ENCODE results near the gene DMP1.

DNA sequence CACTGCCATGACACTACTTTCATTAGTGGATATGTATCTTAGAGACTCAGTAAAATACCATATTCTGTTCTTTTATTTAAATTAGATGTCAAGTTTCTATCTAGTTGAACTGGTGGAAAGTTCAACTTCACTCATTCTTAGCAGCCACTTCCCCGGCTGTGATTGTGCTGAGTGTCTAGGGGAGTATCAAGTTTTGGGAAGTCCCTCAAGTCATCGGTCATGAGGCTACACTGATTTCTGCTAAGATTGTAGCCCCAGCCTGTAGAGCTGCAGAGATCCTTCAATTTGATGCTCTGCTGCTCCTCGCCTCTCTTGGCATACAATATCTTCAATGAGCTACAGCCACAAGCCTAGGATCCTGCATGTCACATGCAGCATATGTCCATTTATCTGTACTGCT lies 53.9 kb downstream of the DMP1 start:
- TF ChIP-seq, protein P1, sequence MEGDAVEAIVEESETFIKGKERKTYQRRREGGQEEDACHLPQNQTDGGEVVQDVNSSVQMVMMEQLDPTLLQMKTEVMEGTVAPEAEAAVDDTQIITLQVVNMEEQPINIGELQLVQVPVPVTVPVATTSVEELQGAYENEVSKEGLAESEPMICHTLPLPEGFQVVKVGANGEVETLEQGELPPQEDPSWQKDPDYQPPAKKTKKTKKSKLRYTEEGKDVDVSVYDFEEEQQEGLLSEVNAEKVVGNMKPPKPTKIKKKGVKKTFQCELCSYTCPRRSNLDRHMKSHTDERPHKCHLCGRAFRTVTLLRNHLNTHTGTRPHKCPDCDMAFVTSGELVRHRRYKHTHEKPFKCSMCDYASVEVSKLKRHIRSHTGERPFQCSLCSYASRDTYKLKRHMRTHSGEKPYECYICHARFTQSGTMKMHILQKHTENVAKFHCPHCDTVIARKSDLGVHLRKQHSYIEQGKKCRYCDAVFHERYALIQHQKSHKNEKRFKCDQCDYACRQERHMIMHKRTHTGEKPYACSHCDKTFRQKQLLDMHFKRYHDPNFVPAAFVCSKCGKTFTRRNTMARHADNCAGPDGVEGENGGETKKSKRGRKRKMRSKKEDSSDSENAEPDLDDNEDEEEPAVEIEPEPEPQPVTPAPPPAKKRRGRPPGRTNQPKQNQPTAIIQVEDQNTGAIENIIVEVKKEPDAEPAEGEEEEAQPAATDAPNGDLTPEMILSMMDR (IDR thresholded peaks at IDR 0.05): no peak
- TF ChIP-seq POLR2A (IDR thresholded peaks at IDR 0.05): no peak
